OCI-LY7 (cell line): ENCODE measurements around the gene BASP1. TPM values are rescaled to one million over a fixed set of nuclear protein-coding genes. Genes with fewer than 3 reads are reported as not detected.

Experiments used
- BruUV-seq: library from RNA; stranded (reverse); fragments of 400-500 nt; replicated peaks from 2 replicates; lab custom pipeline; 2021; lab: Mats Ljungman, UMichigan
- CTCF ChIA-PET: fragments of 300-600 bp; sonication (Branson Sonifier 250); formaldehyde crosslinking; loops from one replicate; lab custom pipeline; 2022; ENCODE audit warnings: antibody characterized with exemption; ENCODE audit not compliant: unreplicated experiment; lab: Charles Lee
- POLR2A ChIA-PET: fragments of 300-600 bp; sonication (Branson Sonifier 250); formaldehyde crosslinking; loops from one replicate; lab custom pipeline; 2022; ENCODE audit warnings: antibody characterized with exemption; lab: Charles Lee
- DNase-seq: peaks from one replicate; pipeline ENCODE4 v3.0.0-alpha.2; 2015; ENCODE audit warnings: low spot score
- H2AFZ ChIP-seq: fragments of 200-600 bp; sonication (generic), shearing (Covaris generic); 2 replicates; pipeline ENCODE4 v1.6.1; 2014; ENCODE audit warnings: mild to moderate bottlenecking, antibody characterized with exemption, low read length, moderate library complexity
- H3K27ac ChIP-seq: fragments of 200-600 bp; sonication (generic); 2 replicates; pipeline ENCODE4 v1.5.1; 2014; ENCODE audit warnings: mixed run types, low read depth, mild to moderate bottlenecking, moderate library complexity, low read length, inconsistent platforms; ENCODE audit not compliant: poor library complexity, severe bottlenecking
- H3K36me3 ChIP-seq: fragments of 200-600 bp; sonication (generic); 2 replicates; pipeline ENCODE4 v1.6.1; 2014; ENCODE audit warnings: mild to moderate bottlenecking, antibody characterized with exemption, low read length, moderate library complexity, mixed read lengths; ENCODE audit not compliant: insufficient read depth
- H3K4me1 ChIP-seq: fragments of 200-600 bp; sonication (generic); 2 replicates; pipeline ENCODE4 v1.5.1; 2014; ENCODE audit warnings: mild to moderate bottlenecking, low read length; ENCODE audit not compliant: insufficient read depth, poor library complexity, severe bottlenecking
- H3K4me2 ChIP-seq: fragments of 200-600 bp; sonication (generic); 2 replicates; pipeline ENCODE4 v1.6.1; 2014; ENCODE audit warnings: mild to moderate bottlenecking, low read length
- H3K4me3 ChIP-seq: fragments of 200-600 bp; sonication (generic); 2 replicates; pipeline ENCODE4 v1.5.1; 2014; ENCODE audit warnings: mild to moderate bottlenecking, low read depth, low read length; ENCODE audit not compliant: poor library complexity, severe bottlenecking
- H3K79me2 ChIP-seq: fragments of 200-600 bp; sonication (generic); 2 replicates; pipeline ENCODE4 v1.6.1; 2016; ENCODE audit warnings: low read depth, mild to moderate bottlenecking, low read length, moderate library complexity, mixed read lengths; ENCODE audit not compliant: insufficient read depth
- H3K9me2 ChIP-seq: fragments of 200-600 bp; sonication (generic); 2 replicates; pipeline ENCODE4 v1.6.1; 2016; ENCODE audit warnings: mild to moderate bottlenecking, low read length, mixed read lengths; ENCODE audit not compliant: insufficient read depth
- H3K9me3 ChIP-seq: fragments of 200-600 bp; sonication (generic); 2 replicates; pipeline ENCODE4 v1.6.1; 2014; ENCODE audit warnings: mild to moderate bottlenecking, mixed run types, low read length, mixed read lengths
- H4K20me1 ChIP-seq: fragments of 200-600 bp; sonication (generic); 2 replicates; pipeline ENCODE4 v1.6.1; 2014; ENCODE audit warnings: mild to moderate bottlenecking, antibody characterized with exemption, low read length, moderate library complexity, mixed read lengths; ENCODE audit not compliant: insufficient read depth
- EZH2phosphoT487 ChIP-seq: fragments of 200-600 bp; sonication (generic); IDR thresholded peaks from 2 replicates; pipeline ENCODE4 v1.6.1; 2018; ENCODE audit warnings: low read depth, borderline replicate concordance, mild to moderate bottlenecking, mixed run types, antibody characterized with exemption, low read length, moderate library complexity, mixed read lengths
- intact Hi-C: fragments of 100-400 bp; cut with micrococcal nuclease; formaldehyde crosslinking; loops from one replicate; pipeline ENCODE4 v1.10.0; 2022; ENCODE audit not compliant: unreplicated experiment
- total RNA-seq, 2 experiments: library from RNA; depleted of rRNA in 1 of 2; stranded (reverse); fragments of >200 nt in 1 of 2; shearing (Covaris generic) in 1 of 2; gene quantifications; 2 replicates each; pipeline ENCODE4 v1.2.3, GENCODE V29; 2014 to 2022
- TF ChIP-seq, protein P1 (sequence below): fragments of 200-600 bp; sonication (generic); conservative IDR thresholded peaks from 2 replicates; pipeline ENCODE4 v1.5.1; 2014; ENCODE audit warnings: mild to moderate bottlenecking, antibody characterized with exemption, low read length, moderate library complexity, mixed read lengths

Gene BASP1
- total RNA-seq, 2 experiments from 2014 or later = 23.4 to 64.8 TPM

DNA sequence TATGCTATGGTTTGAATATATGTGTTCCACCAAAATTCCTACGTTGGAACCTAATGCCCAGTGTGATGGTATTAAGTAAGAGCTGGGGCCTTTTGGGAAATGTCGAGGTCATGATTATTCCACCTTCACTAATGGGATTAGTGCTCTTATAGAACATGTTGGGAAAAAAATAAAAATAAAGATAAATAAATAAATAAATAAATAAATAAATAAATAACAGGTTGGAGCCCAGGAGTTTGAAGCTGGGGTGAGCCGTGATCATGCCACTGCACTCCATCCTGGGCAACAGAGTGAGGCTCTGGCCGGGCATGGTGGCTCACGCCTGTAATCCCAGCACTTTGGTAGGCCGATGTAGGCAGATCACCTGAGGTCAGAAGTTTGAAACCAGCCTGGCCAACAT is 22.5 kb downstream of the BASP1 start:
- H4K20me1 ChIP-seq = peaks cover 5% of the 10 kb centered on the region; the same call in 1 of the 2 replicates
- ChIA-PET CTCF (no interaction called here), POLR2A (interaction anchor here (0.6 kb wide), 1 partner anchor 19 kb away, joined by 5 read pairs; no protein-coding TSS in a partner anchor)
- no peak overlapping the region for H3K27ac ChIP-seq
- H3K9me3 ChIP-seq = no peaks in the 10 kb centered on the region
- intact Hi-C loops = no loop called here
- H3K36me3 ChIP-seq = peaks cover 44% of the 10 kb centered on the region
- no peak overlapping the region for H3K4me3 ChIP-seq
- no peak overlapping the region for H2AFZ ChIP-seq
- H3K79me2 ChIP-seq = peaks cover 84% of the 10 kb centered on the region
- H3K9me2 ChIP-seq = no peaks in the 10 kb centered on the region
- no peak overlapping the region for H3K4me2 ChIP-seq
- DNase-seq = no peak
- BruUV-seq = no TSS peak
- TF ChIP-seq, protein P1, sequence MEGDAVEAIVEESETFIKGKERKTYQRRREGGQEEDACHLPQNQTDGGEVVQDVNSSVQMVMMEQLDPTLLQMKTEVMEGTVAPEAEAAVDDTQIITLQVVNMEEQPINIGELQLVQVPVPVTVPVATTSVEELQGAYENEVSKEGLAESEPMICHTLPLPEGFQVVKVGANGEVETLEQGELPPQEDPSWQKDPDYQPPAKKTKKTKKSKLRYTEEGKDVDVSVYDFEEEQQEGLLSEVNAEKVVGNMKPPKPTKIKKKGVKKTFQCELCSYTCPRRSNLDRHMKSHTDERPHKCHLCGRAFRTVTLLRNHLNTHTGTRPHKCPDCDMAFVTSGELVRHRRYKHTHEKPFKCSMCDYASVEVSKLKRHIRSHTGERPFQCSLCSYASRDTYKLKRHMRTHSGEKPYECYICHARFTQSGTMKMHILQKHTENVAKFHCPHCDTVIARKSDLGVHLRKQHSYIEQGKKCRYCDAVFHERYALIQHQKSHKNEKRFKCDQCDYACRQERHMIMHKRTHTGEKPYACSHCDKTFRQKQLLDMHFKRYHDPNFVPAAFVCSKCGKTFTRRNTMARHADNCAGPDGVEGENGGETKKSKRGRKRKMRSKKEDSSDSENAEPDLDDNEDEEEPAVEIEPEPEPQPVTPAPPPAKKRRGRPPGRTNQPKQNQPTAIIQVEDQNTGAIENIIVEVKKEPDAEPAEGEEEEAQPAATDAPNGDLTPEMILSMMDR = no peak
- TF ChIP-seq EZH2phosphoT487 = no peak
- peaks cover 3% of the 10 kb centered on the region for H3K4me1 ChIP-seq

DNA sequence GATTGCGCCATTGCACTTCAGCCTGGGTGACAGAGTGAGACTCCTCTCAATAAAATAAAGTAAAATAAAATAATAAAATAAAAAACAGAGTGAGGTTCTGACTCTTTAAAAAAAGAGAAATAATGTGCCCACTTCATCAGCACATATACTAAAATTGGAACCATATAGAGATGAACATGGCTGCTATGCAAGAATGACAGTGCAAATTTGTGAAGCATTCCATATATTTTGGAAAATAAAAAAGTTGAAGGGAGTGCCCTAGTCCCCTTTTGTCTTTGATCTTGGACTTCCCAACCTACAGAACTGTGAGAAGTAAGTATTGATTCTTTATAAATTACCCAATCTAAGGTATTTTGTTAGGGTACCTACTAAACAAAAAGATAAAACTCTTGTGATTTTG is 23.1 kb downstream of the BASP1 start:
- CTCF ChIA-PET = no interaction called here
- H3K36me3 ChIP-seq = peaks cover 42% of the 10 kb centered on the region
- H3K4me1 ChIP-seq = peaks cover 3% of the 10 kb centered on the region
- no peaks in the 10 kb centered on the region for H3K9me3 ChIP-seq
- no TSS peak for BruUV-seq
- DNase-seq = no peak
- TF ChIP-seq EZH2phosphoT487 = no peak
- TF ChIP-seq, protein P1 = no peak
- no peak overlapping the region for H2AFZ ChIP-seq
- H3K4me2 ChIP-seq = no peak overlapping the region
- no peaks in the 10 kb centered on the region for H3K9me2 ChIP-seq
- no peak overlapping the region for H3K27ac ChIP-seq
- H4K20me1 ChIP-seq = peaks cover 5% of the 10 kb centered on the region
- intact Hi-C loops = no loop called here
- POLR2A ChIA-PET = interaction anchor here (0.6 kb wide), 1 partner anchor 20 kb away, joined by 5 read pairs; no protein-coding TSS in a partner anchor
- H3K79me2 ChIP-seq = peaks cover 87% of the 10 kb centered on the region
- H3K4me3 ChIP-seq = no peak overlapping the region

DNA sequence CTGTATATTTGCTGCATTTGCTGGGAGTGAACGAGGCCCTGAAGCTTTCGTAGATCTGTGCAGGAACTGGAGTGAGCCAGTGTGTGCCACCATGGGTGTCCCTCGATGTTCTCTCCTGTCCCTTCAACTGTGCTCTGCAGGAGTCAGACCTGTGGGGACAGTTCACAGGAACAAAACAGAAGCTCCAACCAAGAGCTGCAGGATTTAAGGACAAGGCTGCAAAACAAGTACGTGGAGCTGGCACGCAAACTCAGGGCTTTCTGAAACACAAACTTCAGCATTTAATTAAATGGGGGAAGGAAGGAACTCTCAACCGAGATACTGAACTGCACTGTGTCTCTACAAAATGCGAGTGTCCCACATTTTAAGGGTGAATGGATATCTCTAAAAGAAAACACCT is 24.2 kb downstream of the BASP1 start:
- ChIA-PET CTCF (no interaction called here), POLR2A (no interaction called here)
- H3K79me2 ChIP-seq = peaks cover 88% of the 10 kb centered on the region
- H3K27ac ChIP-seq = no peak overlapping the region
- intact Hi-C loops = no loop called here
- no TSS peak for BruUV-seq
- H2AFZ ChIP-seq = no peak overlapping the region
- no peaks in the 10 kb centered on the region for H3K9me2 ChIP-seq
- TF ChIP-seq, protein P1 = no peak
- no peak for TF ChIP-seq EZH2phosphoT487
- H4K20me1 ChIP-seq = peaks cover 9% of the 10 kb centered on the region
- no peaks in the 10 kb centered on the region for H3K9me3 ChIP-seq
- H3K4me1 ChIP-seq = peaks cover 3% of the 10 kb centered on the region
- no peak for DNase-seq
- H3K4me2 ChIP-seq = no peak overlapping the region; the same call in 1 of the 2 replicates
- H3K36me3 ChIP-seq = peaks cover 37% of the 10 kb centered on the region
- H3K4me3 ChIP-seq = no peak overlapping the region
